GM19455 (cell line): ENCODE data around the gene PTGFRN.

Experiments used
- ATAC-seq: cut with Tn5 transposase; IDR thresholded peaks from one replicate; pipeline ENCODE4 v1.9.1; 2021; ENCODE audit not compliant: unreplicated experiment

Gene PTGFRN

GRCh38 chr1:116991918-116992317 is 82.2 kb downstream of the PTGFRN start:
- ATAC-seq, result no peak

- no peak for ATAC-seq
Observed at GRCh38 chr1:116993286-116993685, 83.6 kb downstream of the PTGFRN start.

- no peak for ATAC-seq
Observed at GRCh38 chr1:116994411-116994810, 84.7 kb downstream of the PTGFRN start.

GRCh38 chr1:116997066-116997465 is 87.3 kb downstream of the PTGFRN start:
- no peak for ATAC-seq

- ATAC-seq, result no peak
Observed at GRCh38 chr1:116997636-116998035, 87.9 kb downstream of the PTGFRN start.

GRCh38 chr1:116999596-116999995 is 89.9 kb downstream of the PTGFRN start:
- ATAC-seq, result no peak

- ATAC-seq, result no peak
Observed at GRCh38 chr1:117000142-117000541, 90.4 kb downstream of the PTGFRN start.

- peak; percentile 99 for ATAC-seq
Observed at GRCh38 chr1:117001254-117001927, 91.7 kb downstream of the PTGFRN start, which contains the start of gene CD101. TSS of gene CD101 (plus strand) at chr1:117001760. CDS start at chr1:117001818, 58 bp downstream.

GRCh38 chr1:117003223-117003875 is 93.6 kb downstream of the PTGFRN start:
- no peak for ATAC-seq

GRCh38 chr1:117007719-117008013 is 98.0 kb downstream of the PTGFRN start:
- ATAC-seq, result no peak

GRCh38 chr1:117008656-117009055 is 98.9 kb downstream of the PTGFRN start:
- ATAC-seq, result no peak

- ATAC-seq, result no peak
Observed at GRCh38 chr1:117009132-117009531, 99.4 kb downstream of the PTGFRN start.

- no peak for ATAC-seq
Observed at GRCh38 chr1:117010310-117010969, 100.7 kb downstream of the PTGFRN start.

GRCh38 chr1:117011334-117011733 is 101.6 kb downstream of the PTGFRN start:
- no peak for ATAC-seq

GRCh38 chr1:117013309-117013858 is 103.7 kb downstream of the PTGFRN start:
- ATAC-seq, result no peak

- no peak for ATAC-seq
Observed at GRCh38 chr1:117014209-117014608, 104.5 kb downstream of the PTGFRN start.

GRCh38 chr1:117015724-117016123 is 106.0 kb downstream of the PTGFRN start:
- ATAC-seq, result no peak

GRCh38 chr1:117017062-117017461 is 107.3 kb downstream of the PTGFRN start:
- no peak for ATAC-seq

- ATAC-seq, result no peak
Observed at GRCh38 chr1:117017648-117018047, 107.9 kb downstream of the PTGFRN start.

GRCh38 chr1:117020526-117021156 is 110.9 kb downstream of the PTGFRN start:
- no peak for ATAC-seq

GRCh38 chr1:117022114-117022513 is 112.4 kb downstream of the PTGFRN start:
- no peak for ATAC-seq

- ATAC-seq, result no peak
Observed at GRCh38 chr1:117025568-117025967, 115.9 kb downstream of the PTGFRN start.
